ENCODE results near the gene IL12RB2. TPM values are rescaled to one million over a fixed set of nuclear protein-coding genes. Genes with fewer than 3 reads are reported as not detected.

The IL12RB2 gene
- total RNA-seq, 1 donor: not detected

DNA sequence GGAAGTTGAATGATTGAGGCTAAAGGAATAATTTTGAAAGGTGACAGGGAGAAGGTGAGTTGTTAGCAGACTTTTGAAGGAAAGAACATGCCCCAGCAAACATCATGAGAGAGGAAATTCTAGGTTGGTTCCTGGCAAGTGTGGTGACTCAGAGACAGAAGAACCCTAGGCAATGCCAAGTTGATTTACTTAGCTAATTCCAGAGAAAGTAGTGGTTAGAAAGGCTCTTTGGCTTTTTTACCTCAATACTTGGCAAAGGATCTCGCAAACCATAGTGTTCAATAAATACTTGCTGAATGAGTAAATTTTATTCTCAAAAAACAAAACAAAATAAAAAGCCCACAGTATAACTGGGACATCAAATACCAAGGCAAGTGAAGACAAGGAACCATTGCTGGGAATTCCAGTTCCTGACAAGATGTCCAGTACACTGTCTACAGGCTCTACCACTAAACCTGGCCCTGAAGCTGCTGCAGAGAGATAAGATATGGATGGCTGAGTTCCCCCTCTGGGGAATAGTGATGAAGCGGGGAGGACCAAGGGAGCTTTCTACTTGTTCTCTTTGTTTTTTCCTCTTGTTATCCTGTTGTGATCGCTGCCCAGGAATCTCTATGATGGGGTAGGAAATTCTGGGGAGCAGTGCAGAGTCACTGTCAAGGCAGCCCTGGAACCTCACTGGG, 48.2 kb downstream of the IL12RB2 start:
- peak overlapping the region; percentile 60 for H3K27ac ChIP-seq (ENCODE audit: low read depth, low read length)
- no peaks in the 10 kb centered on the region for H3K79me2 ChIP-seq (ENCODE audit: insufficient read depth, low read length)
- H3K9me3 ChIP-seq (ENCODE audit: low read depth, low read length): no peaks in the 10 kb centered on the region
- no peaks in the 10 kb centered on the region for H3K36me3 ChIP-seq (ENCODE audit: insufficient read depth, low read length)
- no peaks in the 10 kb centered on the region for H4K20me1 ChIP-seq (ENCODE audit: insufficient read depth, low read length)
- no peak overlapping the region for H2AFZ ChIP-seq (ENCODE audit: low read length)
- H3K4me1 ChIP-seq (ENCODE audit: insufficient read depth, low read length): peaks cover 18% of the 10 kb centered on the region
- H3K27me3 ChIP-seq (ENCODE audit: insufficient read depth, low read length): no peaks in the 10 kb centered on the region
- no peak overlapping the region for H3K4me3 ChIP-seq (ENCODE audit: insufficient read depth, low read length)
- peak overlapping the region; percentile 47 for H3K4me2 ChIP-seq (ENCODE audit: insufficient read depth, low read length)
- DNase-seq (ENCODE audit: insufficient read length, low spot score, missing footprints): peak; percentile 82
- TF ChIP-seq, protein P1, sequence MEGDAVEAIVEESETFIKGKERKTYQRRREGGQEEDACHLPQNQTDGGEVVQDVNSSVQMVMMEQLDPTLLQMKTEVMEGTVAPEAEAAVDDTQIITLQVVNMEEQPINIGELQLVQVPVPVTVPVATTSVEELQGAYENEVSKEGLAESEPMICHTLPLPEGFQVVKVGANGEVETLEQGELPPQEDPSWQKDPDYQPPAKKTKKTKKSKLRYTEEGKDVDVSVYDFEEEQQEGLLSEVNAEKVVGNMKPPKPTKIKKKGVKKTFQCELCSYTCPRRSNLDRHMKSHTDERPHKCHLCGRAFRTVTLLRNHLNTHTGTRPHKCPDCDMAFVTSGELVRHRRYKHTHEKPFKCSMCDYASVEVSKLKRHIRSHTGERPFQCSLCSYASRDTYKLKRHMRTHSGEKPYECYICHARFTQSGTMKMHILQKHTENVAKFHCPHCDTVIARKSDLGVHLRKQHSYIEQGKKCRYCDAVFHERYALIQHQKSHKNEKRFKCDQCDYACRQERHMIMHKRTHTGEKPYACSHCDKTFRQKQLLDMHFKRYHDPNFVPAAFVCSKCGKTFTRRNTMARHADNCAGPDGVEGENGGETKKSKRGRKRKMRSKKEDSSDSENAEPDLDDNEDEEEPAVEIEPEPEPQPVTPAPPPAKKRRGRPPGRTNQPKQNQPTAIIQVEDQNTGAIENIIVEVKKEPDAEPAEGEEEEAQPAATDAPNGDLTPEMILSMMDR (IDR thresholded peaks at IDR 0.05; ENCODE audit: extremely low read depth, low read depth, low read length): no peak

DNA sequence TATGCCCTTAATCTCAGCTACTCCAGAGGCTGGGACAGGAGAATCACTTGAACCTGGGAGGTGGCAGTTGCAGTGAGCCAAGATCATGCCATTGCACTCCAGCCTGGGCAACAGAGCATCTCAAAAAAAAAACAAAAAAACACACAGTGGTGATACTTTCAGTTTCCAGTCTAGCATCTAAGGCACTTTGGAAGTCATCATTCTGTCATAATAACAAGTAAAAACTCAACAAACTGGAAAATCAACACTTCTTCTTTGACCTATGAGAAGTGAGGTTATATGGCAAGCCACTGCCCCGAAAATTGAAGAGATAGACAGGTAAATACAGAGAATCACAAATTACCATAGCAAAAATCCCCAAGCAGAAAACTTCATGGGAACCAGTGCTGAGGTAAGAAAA, 51.9 kb downstream of the IL12RB2 start:
- Histone ChIP-seq H3K4me3 (ENCODE audit: insufficient read depth, low read length) (no peak overlapping the region), H3K27ac (ENCODE audit: low read depth, low read length) (no peak overlapping the region), H3K27me3 (ENCODE audit: insufficient read depth, low read length) (no peaks in the 10 kb centered on the region), H3K4me2 (ENCODE audit: insufficient read depth, low read length) (no peak overlapping the region), H2AFZ (ENCODE audit: low read length) (no peak overlapping the region), H4K20me1 (ENCODE audit: insufficient read depth, low read length) (no peaks in the 10 kb centered on the region), H3K9me3 (ENCODE audit: low read depth, low read length) (no peaks in the 10 kb centered on the region), H3K4me1 (ENCODE audit: insufficient read depth, low read length) (peaks cover 18% of the 10 kb centered on the region), H3K36me3 (ENCODE audit: insufficient read depth, low read length) (no peaks in the 10 kb centered on the region), H3K79me2 (ENCODE audit: insufficient read depth, low read length) (no peaks in the 10 kb centered on the region)
- TF ChIP-seq, protein P1 (IDR thresholded peaks at IDR 0.05; ENCODE audit: extremely low read depth, low read depth, low read length): no peak
- DNase-seq (ENCODE audit: insufficient read length, low spot score, missing footprints): no peak

DNA sequence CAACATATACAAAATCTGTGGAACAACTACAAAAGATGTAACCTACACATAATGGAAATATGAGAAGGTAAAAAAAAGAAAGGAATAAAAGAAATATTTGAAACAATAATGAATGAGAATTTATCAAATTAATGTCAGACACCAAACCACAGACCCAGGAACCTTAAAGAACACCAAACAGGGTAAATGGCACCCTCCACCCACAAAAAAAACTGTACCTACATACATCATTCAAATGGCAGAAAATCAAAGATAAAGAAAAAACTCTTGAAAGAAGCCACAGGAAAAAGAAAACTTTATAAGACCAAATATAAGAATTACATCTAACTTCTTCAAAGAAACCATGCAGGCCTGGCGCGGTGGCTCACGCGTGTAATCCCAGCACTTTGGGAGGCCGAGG, 54.0 kb downstream of the IL12RB2 start:
- no peak overlapping the region for H2AFZ ChIP-seq (ENCODE audit: low read length)
- H3K79me2 ChIP-seq (ENCODE audit: insufficient read depth, low read length): no peaks in the 10 kb centered on the region
- H3K4me3 ChIP-seq (ENCODE audit: insufficient read depth, low read length): no peak overlapping the region
- no peaks in the 10 kb centered on the region for H3K27me3 ChIP-seq (ENCODE audit: insufficient read depth, low read length)
- no peaks in the 10 kb centered on the region for H3K9me3 ChIP-seq (ENCODE audit: low read depth, low read length)
- no peaks in the 10 kb centered on the region for H4K20me1 ChIP-seq (ENCODE audit: insufficient read depth, low read length)
- no peak overlapping the region for H3K27ac ChIP-seq (ENCODE audit: low read depth, low read length)
- TF ChIP-seq, protein P1 (IDR thresholded peaks at IDR 0.05; ENCODE audit: extremely low read depth, low read depth, low read length): no peak
- H3K4me2 ChIP-seq (ENCODE audit: insufficient read depth, low read length): no peak overlapping the region
- no peaks in the 10 kb centered on the region for H3K36me3 ChIP-seq (ENCODE audit: insufficient read depth, low read length)
- H3K4me1 ChIP-seq (ENCODE audit: insufficient read depth, low read length): peaks cover 4% of the 10 kb centered on the region
- no peak for DNase-seq (ENCODE audit: insufficient read length, low spot score, missing footprints)

DNA sequence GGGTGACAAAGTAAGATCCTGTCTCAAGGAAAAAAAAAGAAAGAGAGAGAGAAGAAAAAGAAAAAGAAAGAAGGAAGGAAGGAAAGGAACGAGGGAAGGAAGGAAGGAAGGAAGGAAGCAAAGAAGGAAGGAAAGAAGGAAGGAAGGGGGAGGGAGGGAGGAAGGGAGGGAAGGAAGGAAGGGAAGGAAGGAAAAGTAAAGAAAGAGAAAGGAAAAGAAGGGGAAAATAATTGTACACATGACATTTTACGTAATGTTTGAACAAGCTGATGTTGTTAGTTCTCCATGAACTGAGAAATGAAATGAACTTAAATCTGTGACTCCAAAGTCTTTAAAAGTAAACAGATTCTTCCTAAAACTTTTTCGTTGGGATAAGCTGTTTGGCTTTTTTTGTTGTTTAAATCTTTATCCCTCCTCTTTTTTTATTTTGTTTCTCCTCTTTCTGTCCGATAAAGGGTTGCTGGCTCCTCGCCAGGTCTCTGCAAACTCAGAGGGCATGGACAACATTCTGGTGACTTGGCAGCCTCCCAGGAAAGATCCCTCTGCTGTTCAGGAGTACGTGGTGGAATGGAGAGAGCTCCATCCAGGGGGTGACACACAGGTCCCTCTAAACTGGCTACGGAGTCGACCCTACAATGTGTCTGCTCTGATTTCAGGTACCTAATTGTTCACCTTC, 59.8 kb downstream of the IL12RB2 start:
- DNase-seq (ENCODE audit: insufficient read length, low spot score, missing footprints): peak; percentile 70

More for the DNA sequence above, 59.8 kb downstream of the IL12RB2 start:
- Histone ChIP-seq H2AFZ (ENCODE audit: low read length) (no peak overlapping the region), H3K4me1 (ENCODE audit: insufficient read depth, low read length) (peaks cover 7% of the 10 kb centered on the region), H3K27me3 (ENCODE audit: insufficient read depth, low read length) (no peaks in the 10 kb centered on the region), H4K20me1 (ENCODE audit: insufficient read depth, low read length) (no peaks in the 10 kb centered on the region), H3K79me2 (ENCODE audit: insufficient read depth, low read length) (no peaks in the 10 kb centered on the region), H3K36me3 (ENCODE audit: insufficient read depth, low read length) (no peaks in the 10 kb centered on the region), H3K4me3 (ENCODE audit: insufficient read depth, low read length) (no peak overlapping the region), H3K9me3 (ENCODE audit: low read depth, low read length) (no peaks in the 10 kb centered on the region), H3K4me2 (ENCODE audit: insufficient read depth, low read length) (no peak overlapping the region), H3K27ac (ENCODE audit: low read depth, low read length) (no peak overlapping the region)
- TF ChIP-seq, protein P1 (IDR thresholded peaks at IDR 0.05; ENCODE audit: extremely low read depth, low read depth, low read length): no peak

All from osteoblast (primary cell).